GM18498 (cell line): ENCODE results near the gene FXYD5.
"Not testable (repeated sequence)": the region's sequence is repeated elsewhere in the genome, so short reads cannot be mapped to it uniquely, and the experiment has no call there.

Source experiments
- ATAC-seq: cut with Tn5 transposase; IDR thresholded peaks from one replicate; pipeline ENCODE4 v1.9.1; 2021; ENCODE audit warnings: mild to moderate bottlenecking, moderate library complexity; ENCODE audit not compliant: unreplicated experiment

The FXYD5 gene

GRCh38 chr19:35119578-35120155 lies 34.9 kb upstream of the FXYD5 start:
- no peak for ATAC-seq

GRCh38 chr19:35120492-35120891 lies 34.0 kb upstream of the FXYD5 start:
- ATAC-seq: no peak

- no peak for ATAC-seq
Observed at GRCh38 chr19:35120898-35121297, 33.6 kb upstream of the FXYD5 start.

DNA sequence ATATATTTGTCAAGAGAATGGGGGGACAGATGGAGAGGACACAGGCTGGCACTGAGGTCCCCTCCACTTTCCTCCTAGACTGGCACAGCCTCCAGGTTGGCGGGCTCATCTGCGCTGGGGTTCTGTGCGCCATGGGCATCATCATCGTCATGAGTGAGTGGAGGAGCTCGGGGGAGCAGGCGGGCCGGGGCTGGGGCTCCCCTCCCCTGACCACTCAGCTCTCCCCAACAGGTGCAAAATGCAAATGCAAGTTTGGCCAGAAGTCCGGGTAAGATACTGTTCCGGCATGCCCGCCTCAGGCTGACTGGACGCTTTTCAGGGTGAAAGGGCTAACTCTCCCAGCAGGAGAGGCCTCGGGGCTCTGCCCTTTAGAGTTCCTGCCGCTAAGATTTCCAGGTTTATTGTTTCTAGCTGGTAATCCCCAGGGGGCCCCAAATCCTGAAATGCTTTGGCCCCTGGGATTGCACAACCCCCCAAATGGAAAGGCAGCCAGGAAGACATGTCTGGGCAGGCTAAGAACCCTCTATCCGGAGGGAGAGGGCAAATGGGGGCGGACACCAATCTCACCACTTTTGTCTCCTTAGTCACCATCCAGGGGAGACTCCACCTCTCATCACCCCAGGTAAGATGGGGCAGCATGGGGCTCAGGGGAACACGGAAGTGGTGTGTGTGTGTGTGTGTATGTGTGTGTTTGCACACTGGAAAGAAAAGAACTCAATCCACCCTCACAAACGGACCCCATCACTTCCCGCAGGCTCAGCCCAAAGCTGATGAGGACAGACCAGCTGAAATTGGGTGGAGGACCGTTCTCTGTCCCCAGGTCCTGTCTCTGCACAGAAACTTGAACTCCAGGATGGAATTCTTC lies 31.6 kb upstream of the FXYD5 start:
- no peak for ATAC-seq

DNA sequence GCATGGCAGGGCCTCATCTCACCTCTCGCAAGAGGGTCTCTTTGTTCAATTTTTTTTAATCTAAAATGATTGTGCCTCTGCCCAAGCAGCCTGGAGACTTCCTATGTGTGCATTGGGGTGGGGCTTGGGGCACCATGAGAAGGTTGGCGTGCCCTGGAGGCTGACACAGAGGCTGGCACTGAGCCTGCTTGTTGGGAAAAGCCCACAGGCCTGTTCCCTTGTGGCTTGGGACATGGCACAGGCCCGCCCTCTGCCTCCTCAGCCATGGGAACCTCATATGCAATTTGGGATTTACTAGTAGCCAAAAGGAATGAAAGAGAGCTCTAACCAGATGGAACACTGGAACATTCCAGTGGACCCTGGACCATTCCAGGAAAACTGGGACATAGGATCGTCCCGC lies 31.0 kb upstream of the FXYD5 start:
- ATAC-seq: no peak

- ATAC-seq: peak; percentile 76
Observed at GRCh38 chr19:35124098-35125060, 30.2 kb upstream of the FXYD5 start.

GRCh38 chr19:35125270-35125717 lies 29.2 kb upstream of the FXYD5 start:
- ATAC-seq: no peak

DNA sequence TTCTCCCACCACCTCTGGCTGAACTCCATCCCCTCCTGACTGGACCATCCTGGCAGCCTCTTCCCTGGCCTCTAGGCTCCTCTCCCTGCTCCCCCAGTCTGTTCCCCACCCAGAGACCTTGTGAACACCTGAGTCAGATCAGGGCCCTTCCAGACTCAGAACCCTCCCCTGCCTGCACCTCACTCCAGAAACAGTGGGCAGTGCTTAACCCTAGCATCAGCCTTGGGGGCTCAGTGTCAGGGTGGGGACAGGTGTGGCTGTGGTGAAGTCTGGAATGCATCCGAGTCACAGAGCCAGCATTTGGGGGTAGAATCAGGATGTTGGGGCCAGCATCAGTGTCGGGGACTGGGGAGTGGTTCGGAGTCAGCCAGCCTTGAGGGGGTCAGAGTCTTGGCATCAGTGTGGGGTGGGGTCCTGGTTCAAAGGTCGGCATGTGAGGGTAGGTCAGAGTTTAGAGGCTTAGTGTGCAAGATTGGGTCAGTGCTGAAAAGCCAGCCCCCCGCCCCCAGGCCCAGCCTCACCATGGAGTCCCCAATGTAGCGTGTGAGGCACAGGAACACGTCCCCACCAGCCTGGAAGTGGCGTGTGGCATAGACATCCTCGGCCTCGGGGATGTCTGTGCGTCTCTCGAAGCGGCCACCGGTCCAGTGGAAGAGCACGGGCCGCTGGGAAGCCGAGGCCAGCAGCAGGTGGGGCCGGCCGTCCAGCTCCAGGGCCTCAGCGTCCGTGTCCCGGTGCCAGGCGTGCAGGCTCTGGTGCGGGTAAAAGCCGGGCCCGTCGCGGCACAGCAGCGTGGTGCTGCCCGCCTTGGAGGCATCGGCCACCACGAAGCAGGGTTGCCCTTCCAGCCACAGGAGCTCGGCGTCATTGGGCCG lies 28.5 kb upstream of the FXYD5 start:
- no peak for ATAC-seq

- no peak for ATAC-seq
Observed at GRCh38 chr19:35126624-35126959, 27.9 kb upstream of the FXYD5 start.

GRCh38 chr19:35127871-35128270 lies 26.7 kb upstream of the FXYD5 start:
- no peak for ATAC-seq

GRCh38 chr19:35128398-35129057 lies 26.0 kb upstream of the FXYD5 start:
- no peak for ATAC-seq

GRCh38 chr19:35129724-35130274 lies 24.7 kb upstream of the FXYD5 start:
- not testable (repeated sequence) for ATAC-seq

DNA sequence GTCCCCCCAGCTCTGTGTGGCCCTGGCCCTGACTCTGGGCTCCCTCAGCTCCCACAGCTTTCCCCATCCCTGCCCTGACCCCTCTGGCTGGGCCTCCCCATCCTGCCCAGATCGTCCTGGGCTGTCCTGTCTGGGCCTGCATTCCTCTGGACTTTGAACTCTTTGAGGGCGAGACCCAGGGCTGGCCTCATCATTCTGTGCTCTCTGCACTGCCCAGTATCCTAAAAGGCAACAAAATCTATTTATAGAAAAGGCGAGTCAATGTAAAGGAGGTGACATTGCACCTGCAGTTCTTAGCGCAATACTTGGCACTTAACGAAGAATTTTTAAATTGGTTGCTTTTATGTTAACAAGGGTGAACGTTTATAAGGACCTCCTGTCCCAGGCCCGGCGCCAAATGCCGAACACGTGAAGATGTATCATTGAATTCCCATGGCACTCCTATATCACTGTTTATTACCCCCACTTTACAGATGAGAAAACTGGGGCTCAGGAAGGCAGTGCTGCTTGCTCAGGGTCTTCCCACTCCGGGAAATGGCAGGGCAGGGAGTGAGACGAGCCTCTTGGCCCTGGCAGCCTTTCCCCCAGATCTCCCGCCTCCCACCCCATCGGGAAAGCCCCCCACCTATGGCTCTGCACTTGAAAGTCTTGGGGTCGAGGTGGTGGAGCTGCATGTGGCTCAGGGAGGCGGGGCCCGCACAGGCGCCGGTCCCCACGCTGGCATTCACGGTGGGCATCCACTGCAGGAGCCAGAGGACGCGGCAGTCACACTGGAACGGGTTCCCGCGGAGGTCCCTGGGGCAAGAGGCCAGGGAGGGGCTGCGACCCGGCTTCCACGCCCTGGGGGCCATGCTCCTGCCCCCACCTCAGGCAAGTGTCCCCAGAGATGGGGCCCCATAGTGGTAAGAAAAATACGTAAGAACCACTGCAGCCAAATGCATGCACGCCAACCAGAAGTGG lies 23.5 kb upstream of the FXYD5 start:
- no peak for ATAC-seq

DNA sequence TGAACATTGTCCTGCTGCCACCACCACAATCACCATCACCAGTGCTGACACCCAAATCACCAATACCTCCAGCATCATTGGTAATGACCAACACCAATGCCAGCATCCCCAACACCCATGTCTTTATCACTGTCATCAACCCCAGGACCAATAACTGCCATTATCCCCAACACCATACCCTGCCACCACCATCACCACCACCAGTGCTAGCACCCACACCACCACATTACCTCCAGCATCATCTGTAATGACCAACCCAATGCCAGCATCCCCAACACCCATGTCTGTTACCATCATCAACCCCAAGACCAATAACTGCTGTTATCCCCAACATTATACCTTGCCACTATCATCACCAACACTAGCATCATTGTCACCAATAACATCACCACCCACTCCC lies 22.3 kb upstream of the FXYD5 start:
- no peak for ATAC-seq

- no peak for ATAC-seq
Observed at GRCh38 chr19:35133826-35134225, 20.7 kb upstream of the FXYD5 start.

GRCh38 chr19:35134601-35135242 lies 19.8 kb upstream of the FXYD5 start, which contains the start of gene LGI4:
LGI4 (minus strand) TSS chr19:35135059; CDS start chr19:35134680, 379 bp downstream.
- no peak for ATAC-seq

DNA sequence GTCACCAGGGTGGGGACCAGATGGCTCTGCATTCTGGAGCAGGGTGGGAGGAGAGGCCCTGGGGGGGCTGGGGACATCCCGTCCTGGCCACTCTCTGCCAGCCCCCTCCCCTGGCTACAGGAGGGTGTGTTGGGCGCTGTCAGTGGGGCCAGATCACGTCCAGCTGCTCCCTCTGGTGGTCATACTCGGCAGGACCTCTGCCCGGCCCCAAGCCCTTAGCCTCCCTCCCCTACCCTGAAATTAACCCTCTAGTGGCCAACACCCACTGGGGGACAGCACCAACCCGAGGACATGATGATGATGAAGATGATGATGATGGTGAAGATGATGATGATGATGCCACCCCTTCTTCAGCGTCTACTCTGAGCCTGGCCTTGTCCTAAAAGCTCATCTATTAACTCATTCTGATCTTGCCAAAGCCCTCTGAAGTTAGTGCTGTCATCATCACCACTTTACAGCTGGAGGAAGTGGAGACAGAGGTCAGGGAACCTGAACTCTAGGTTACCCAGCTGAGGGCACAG lies 19.1 kb upstream of the FXYD5 start:
- ATAC-seq: no peak

DNA sequence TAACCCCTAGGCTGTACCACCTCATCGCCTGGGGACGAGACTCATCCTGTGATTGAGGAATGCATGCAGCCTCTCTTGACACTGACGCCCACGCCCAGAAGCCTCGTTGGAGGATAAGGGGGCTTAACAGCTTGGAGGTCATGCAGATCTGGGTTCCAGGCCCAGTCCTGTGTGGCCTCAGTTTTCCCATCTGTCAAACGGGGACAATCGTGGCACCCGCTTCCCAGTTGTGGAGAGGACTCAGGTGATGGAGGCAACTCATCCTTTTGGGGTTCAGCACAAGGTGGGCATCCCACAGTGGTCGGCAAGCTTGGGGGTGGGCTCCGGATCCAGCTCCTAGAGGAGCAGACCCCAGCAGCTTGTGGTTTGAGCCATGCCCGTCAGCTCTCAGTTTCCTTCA lies 18.3 kb upstream of the FXYD5 start:
- no peak for ATAC-seq
